Heart left ventricle (tissue), 16 donors: ENCODE data around the gene EFCC1. TPM values are rescaled to one million over a fixed set of nuclear protein-coding genes. Genes with fewer than 3 reads are reported as not detected.
A peak's percentile ranks its signal among the peaks of the same experiment; 100 is the strongest.

ENCODE experiments used
- ATAC-seq, 4 donors: fragments of 200-7000 bp; cut with Tn5 transposase; one replicate each; pipeline ENCODE4 v1.9.1; 2020 to 2022; ENCODE audit warnings: moderate library complexity in 4 of 4, mild to moderate bottlenecking in 3 of 4, moderate number of reproducible peaks in 1 of 4
- DNase-seq, 5 donors: peaks; one replicate each; pipeline ENCODE4 v3.0.0-alpha.2; 2020
- H3K27ac ChIP-seq, 12 donors: fragments of 200-600 bp; sonication (generic) in 4 of 12; one replicate each; pipeline versions ENCODE4 v1.5.0 to v1.8.0; 2016 to 2022; ENCODE audit warnings: mild to moderate bottlenecking in 2 of 12
- H3K27me3 ChIP-seq, 9 donors: fragments of 200-600 bp; sonication (generic) in 2 of 9; one replicate each; pipeline versions ENCODE4 v1.5.1 to v1.8.0; 2016 to 2022; ENCODE audit warnings: mild to moderate bottlenecking in 3 of 9
- H3K36me3 ChIP-seq, 9 donors: fragments of 200-600 bp; sonication (generic) in 2 of 9; one replicate each; pipeline versions ENCODE4 v1.5.0 to v1.8.0; 2018 to 2022; ENCODE audit warnings: mild to moderate bottlenecking in 2 of 9
- H3K4me1 ChIP-seq, 12 donors: fragments of 200-600 bp; sonication (generic) in 4 of 12; one replicate each; pipeline versions ENCODE4 v1.5.0 to v1.8.0; 2016 to 2022; ENCODE audit warnings: mild to moderate bottlenecking in 3 of 12
- H3K4me3 ChIP-seq, 12 donors: fragments of 200-600 bp; sonication (generic) in 4 of 12; one replicate each; pipeline versions ENCODE4 v1.5.0 to v1.8.0; 2017 to 2022; ENCODE audit warnings: mild to moderate bottlenecking in 9 of 12, moderate library complexity in 4 of 12
- H3K9me3 ChIP-seq, 12 donors: fragments of 200-600 bp; sonication (generic) in 4 of 12; one replicate each; pipeline versions ENCODE4 v1.5.0 to v1.8.0; 2016 to 2022; ENCODE audit warnings: mild to moderate bottlenecking in 1 of 12
- POLR2A ChIP-seq, 2 donors: fragments of 450-650 bp; IDR thresholded peaks; one replicate each; pipeline ENCODE4 v1.6.1; 2017; ENCODE audit warnings: antibody characterized with exemption in 2 of 2, mild to moderate bottlenecking in 2 of 2, moderate library complexity in 2 of 2
- WGBS, 4 donors: extraction: QIAGEN DNeasy Blood & Tissue Kit in 2 of 4; methylation state at CpG; one replicate each; pipeline versions ENCODE4 v1.1.5 to v1.1.7; 2013 to 2018; 5-methylcytosine and 5-hydroxymethylcytosine counted together
- intact Hi-C, 10 donors: fragments of 100-400 bp; cut with DNase I; formaldehyde crosslinking; loops; one replicate each; pipeline versions ENCODE4 v1.11.1 to v1.14.2; 2022
- polyA plus RNA-seq, 2 donors: library from polyadenylated mRNA; stranded (reverse); fragments of 200-250 nt; gene quantifications; one replicate each; pipeline ENCODE4 v1.2.3, GENCODE V29; 2013
- total RNA-seq, 9 donors: library from RNA; depleted of rRNA in 2 of 9; stranded (reverse); fragments of >200 nt in 2 of 9; fragmentation: NEBNext Ultra II Directional in 3 of 9; extraction: Animal tissue kit (Norgen Biotek cat#: 25700) in 3 of 9; gene quantifications; one replicate each; pipeline versions ENCODE4 v1.1.0 to v1.2.4, GENCODE V29; 2016 to 2023
- TF ChIP-seq, protein P1 (sequence below), 12 donors: fragments of 200-600 bp; sonication (generic) in 4 of 12; IDR thresholded peaks; one replicate each; pipeline versions ENCODE4 v1.5.0 to v1.8.0; 2018 to 2022; ENCODE audit warnings: antibody characterized with exemption in 12 of 12, mild to moderate bottlenecking in 5 of 12
- donor health status: ischemic (EF 13 %, LVEDD 7.1; RV severe dilation, severe dysfunction).
- donor health status: healthy with polysubstance abuse.
- donor health status: DM: no; HTN: yes; CAD: no.
- donor health status: DM: no; HTN: no; CAD: no.
- donor health status: ischemic (EF 25% LVEDD 6.9; RV normal size, moderate dysfunction).
- donor health status: ischemic (EF 25% LVEDD 5.7; RV mildly dilated, moderate dysfunction).
- donor health status: healthy.
- donor health status: DM: yes; HTN: yes; CAD: no.
- donor health status: ischemic (EF 35%, LVEDD 5.7; RV mildly dilated, moderate dysfunction).
- donor health status: nonischemic (EF 11% LVEDD 7.7; RV severe dilation, severe dysfunction).
- donor health status: DM: yes; HTN: yes; CAD: no.
- donor health status: PGD.
- donor health status: ischemic (EF 29% LVEDD 5.4; RV normal size, mild dysfunction).
- donor health status: nonischemic (EF 23%, LVEDD 6.1; RV moderate dilation, normal function).

The EFCC1 gene
- total and polyA plus RNA-seq, 11 donors: 0.60 to 2.5 (median 1.5) TPM

DNA sequence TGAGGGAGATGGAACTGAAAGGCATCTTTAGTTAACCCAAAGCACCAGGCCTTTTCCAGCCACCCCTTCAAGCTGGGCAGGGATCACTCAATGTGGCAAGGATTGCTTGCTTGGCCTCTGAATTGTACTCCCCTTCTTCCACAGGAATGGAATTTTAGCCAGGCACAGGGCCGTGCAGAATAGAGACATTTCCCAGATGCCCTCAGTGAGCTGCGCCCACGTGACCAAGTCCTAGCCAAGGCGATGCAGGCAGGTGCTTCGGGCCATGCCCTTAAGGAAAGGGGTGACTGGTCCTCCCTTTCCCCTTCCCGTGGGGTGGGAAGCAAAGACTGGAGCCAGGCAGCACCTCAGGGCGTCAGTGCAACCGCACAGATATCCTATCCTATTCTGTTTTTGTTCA is 77.4 kb downstream of the EFCC1 start:
- no peak overlapping the region for H3K27ac ChIP-seq
- 64 to 73% (median 66%) methylated on average over 8 of the region's 8 CpGs for WGBS, 4 donors

DNA sequence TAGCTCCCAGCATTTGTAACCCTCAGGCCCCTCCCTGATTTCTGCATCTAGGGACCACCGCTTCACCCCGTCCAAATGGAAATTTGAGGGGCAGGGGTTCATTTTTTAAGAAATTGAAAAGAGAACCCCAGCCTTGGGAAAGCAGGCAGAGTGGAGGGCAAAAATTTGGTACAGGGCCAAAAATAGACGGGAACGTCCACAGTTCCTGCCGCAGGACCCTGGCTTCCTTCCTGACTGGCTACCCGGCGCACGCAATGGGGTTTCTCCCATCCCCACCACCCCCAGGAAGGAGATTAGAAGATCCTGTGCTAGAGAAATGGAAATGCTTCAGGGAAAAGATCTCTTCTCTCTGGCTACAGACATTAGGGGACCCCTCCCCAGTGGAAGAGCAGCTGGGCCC is 80.4 kb downstream of the EFCC1 start:
- no peak overlapping the region for H3K4me3 ChIP-seq
- intact Hi-C loops: loop anchor here in 4 of 10 donors (10.0 kb wide), 1 partner anchor 107 kb away; no protein-coding TSS in a partner anchor
- peaks cover 0 to under 1% (median 0%) of the 10 kb centered on the region in 12 donors for H3K4me1 ChIP-seq
- ATAC-seq: no peak
- no peak overlapping the region for H3K27ac ChIP-seq
- DNase-seq: no peak
- no peaks in the 10 kb centered on the region for H3K27me3 ChIP-seq
- H3K36me3 ChIP-seq: no peaks in the 10 kb centered on the region
- H3K9me3 ChIP-seq: no peaks in the 10 kb centered on the region
- no peak for TF ChIP-seq POLR2A (IDR thresholded peaks at IDR 0.05)
- TF ChIP-seq, protein P1, sequence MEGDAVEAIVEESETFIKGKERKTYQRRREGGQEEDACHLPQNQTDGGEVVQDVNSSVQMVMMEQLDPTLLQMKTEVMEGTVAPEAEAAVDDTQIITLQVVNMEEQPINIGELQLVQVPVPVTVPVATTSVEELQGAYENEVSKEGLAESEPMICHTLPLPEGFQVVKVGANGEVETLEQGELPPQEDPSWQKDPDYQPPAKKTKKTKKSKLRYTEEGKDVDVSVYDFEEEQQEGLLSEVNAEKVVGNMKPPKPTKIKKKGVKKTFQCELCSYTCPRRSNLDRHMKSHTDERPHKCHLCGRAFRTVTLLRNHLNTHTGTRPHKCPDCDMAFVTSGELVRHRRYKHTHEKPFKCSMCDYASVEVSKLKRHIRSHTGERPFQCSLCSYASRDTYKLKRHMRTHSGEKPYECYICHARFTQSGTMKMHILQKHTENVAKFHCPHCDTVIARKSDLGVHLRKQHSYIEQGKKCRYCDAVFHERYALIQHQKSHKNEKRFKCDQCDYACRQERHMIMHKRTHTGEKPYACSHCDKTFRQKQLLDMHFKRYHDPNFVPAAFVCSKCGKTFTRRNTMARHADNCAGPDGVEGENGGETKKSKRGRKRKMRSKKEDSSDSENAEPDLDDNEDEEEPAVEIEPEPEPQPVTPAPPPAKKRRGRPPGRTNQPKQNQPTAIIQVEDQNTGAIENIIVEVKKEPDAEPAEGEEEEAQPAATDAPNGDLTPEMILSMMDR (IDR thresholded peaks at IDR 0.05): no peak
- WGBS, 4 donors: 52 to 71% (median 63%) methylated on average over 8 of the region's 8 CpGs

More for the DNA sequence above, 77.4 kb downstream of the EFCC1 start:
- no peaks in the 10 kb centered on the region for H3K36me3 ChIP-seq
- DNase-seq: peak in 1 of 5 donors; percentile 45
- H3K4me3 ChIP-seq: no peak overlapping the region
- no peaks in the 10 kb centered on the region for H3K4me1 ChIP-seq
- H3K9me3 ChIP-seq: no peaks in the 10 kb centered on the region
- intact Hi-C loops: no loop called here
- ATAC-seq: peak in 3 of 4 donors; percentile 61 to 75 (median 67)
- no peaks in the 10 kb centered on the region for H3K27me3 ChIP-seq
- TF ChIP-seq, protein P1 (IDR thresholded peaks at IDR 0.05): no peak
- no peak for TF ChIP-seq POLR2A (IDR thresholded peaks at IDR 0.05)

DNA sequence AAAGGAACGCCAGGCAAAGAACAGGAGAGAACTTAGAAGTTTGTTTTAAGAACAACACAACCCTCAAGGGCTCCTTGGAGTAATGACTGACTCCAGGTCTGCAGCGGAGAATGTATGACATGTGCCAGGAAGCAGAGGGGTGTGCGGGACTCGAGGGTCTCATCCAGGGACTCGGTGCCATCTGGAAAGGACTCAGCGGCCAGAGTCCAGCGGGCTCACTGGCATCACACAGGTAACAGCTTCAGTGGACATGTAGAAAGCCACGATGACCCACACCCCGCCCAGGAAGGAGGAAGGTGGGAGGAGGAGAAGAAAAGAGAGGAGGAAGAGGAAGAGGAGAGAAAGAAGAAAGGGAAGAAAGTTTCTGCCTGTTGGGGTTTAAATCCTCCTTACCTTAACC is 80.9 kb downstream of the EFCC1 start:
- WGBS, 4 donors: 72 to 76% (median 75%) methylated on average over 9 of the region's 9 CpGs
- H3K9me3 ChIP-seq: no peaks in the 10 kb centered on the region
- TF ChIP-seq, protein P1 (IDR thresholded peaks at IDR 0.05): no peak
- TF ChIP-seq POLR2A (IDR thresholded peaks at IDR 0.05): no peak
- H3K4me3 ChIP-seq: no peak overlapping the region
- peaks cover 0 to 6% (median 3%) of the 10 kb centered on the region in 12 donors for H3K4me1 ChIP-seq
- H3K36me3 ChIP-seq: no peaks in the 10 kb centered on the region
- H3K27ac ChIP-seq: no peak overlapping the region
- DNase-seq (no peak), ATAC-seq (no peak)
- no peaks in the 10 kb centered on the region for H3K27me3 ChIP-seq
- intact Hi-C loops: loop anchor here in 4 of 10 donors (10.0 kb wide), 1 partner anchor 107 kb away; no protein-coding TSS in a partner anchor

DNA sequence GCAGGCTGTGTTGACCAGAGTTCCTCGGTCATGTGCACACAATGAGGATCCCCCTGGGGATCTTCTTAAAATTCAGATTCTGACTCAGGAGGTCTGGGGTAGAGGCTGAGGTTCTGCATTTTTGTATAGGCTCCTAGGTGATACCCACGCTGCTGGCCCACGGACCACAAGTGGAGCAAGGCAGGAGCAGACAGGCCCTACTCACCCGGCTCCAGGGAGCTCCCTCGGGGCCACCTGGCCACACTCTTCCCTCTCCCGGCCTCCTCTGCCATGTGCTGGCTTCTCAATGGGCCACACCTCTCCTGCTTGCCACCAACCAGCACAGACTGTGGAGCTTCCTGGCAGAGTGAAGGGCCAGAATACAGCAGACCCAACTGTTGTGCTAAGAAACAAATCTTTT is 83.4 kb downstream of the EFCC1 start:
- H3K4me3 ChIP-seq: no peak overlapping the region
- 92 to 96% (median 93%) methylated on average over 6 of the region's 6 CpGs for WGBS, 4 donors
- H3K9me3 ChIP-seq: no peaks in the 10 kb centered on the region
- TF ChIP-seq, protein P1 (IDR thresholded peaks at IDR 0.05): no peak
- no peak for TF ChIP-seq POLR2A (IDR thresholded peaks at IDR 0.05)
- no peaks in the 10 kb centered on the region for H3K27me3 ChIP-seq
- peaks cover 0 to 10% (median 7%) of the 10 kb centered on the region in 12 donors for H3K4me1 ChIP-seq
- intact Hi-C loops: loop anchor here in 4 of 10 donors (10.0 kb wide), 1 partner anchor 110 kb away; no protein-coding TSS in a partner anchor
- no peak overlapping the region for H3K27ac ChIP-seq
- DNase-seq (no peak), ATAC-seq (no peak)
- no peaks in the 10 kb centered on the region for H3K36me3 ChIP-seq
